B cell (primary cell): Measurements from ENCODE around the gene CDK5RAP3. TPM values are rescaled to one million over a fixed set of nuclear protein-coding genes. Genes with fewer than 3 reads are reported as not detected.

Experiments used
- ATAC-seq: fragments of 200-7000 bp; cut with Tn5 transposase; one replicate; pipeline ENCODE4 v1.10.0; 2021; ENCODE audit warnings: low read depth, mild to moderate bottlenecking, moderate number of reproducible peaks, moderate library complexity
- CTCF ChIA-PET: fragments of 350-600 bp; sonication (Branson Sonifier 250); formaldehyde crosslinking; loops from one replicate; lab custom pipeline; 2021; ENCODE audit warnings: antibody characterized with exemption, inconsistent platforms; lab: Charles Lee
- POLR2A ChIA-PET: fragments of 350-600 bp; sonication (Branson Sonifier 250); formaldehyde crosslinking; loops from one replicate; lab custom pipeline; 2021; ENCODE audit warnings: antibody characterized with exemption; lab: Charles Lee
- DNase-seq: peaks from one replicate; pipeline ENCODE4 v3.0.0; 2013
- H2AFZ ChIP-seq: 2 replicates; pipeline ENCODE4 v1.6.1; 2012; ENCODE audit warnings: mild to moderate bottlenecking, low read depth, low read length; ENCODE audit not compliant: insufficient read depth, poor library complexity, severe bottlenecking
- H3K27ac ChIP-seq, 2 donors: 1 replicate in 1 of 2; 2 replicates in 1 of 2; pipeline ENCODE4 v1.5.1; 2012 to 2013; ENCODE audit warnings: low read length in 2 of 2, mild to moderate bottlenecking in 2 of 2, moderate library complexity in 1 of 2
- H3K27me3 ChIP-seq, 4 experiments: fragments of 200-600 bp in 1 of 4; sonication (generic) in 1 of 4; replicated peaks in 1 of 4; 1 replicate in 2 of 4; 2 replicates in 2 of 4; pipeline versions ENCODE4 v1.6.1 to v1.7.0; 2013 to 2016; ENCODE audit warnings: low read length in 3 of 4, mild to moderate bottlenecking in 2 of 4, mixed read lengths in 1 of 4, moderate library complexity in 1 of 4; ENCODE audit not compliant: insufficient read depth in 4 of 4, control insufficient read depth in 3 of 4; ENCODE audit errors: control extremely low read depth in 1 of 4
- H3K36me3 ChIP-seq, 2 experiments: replicated peaks in 1 of 2; 1 replicate in 1 of 2; 2 replicates in 1 of 2; pipeline versions ENCODE4 v1.6.1 to v1.7.1; 2013; ENCODE audit warnings: low read length in 1 of 2; ENCODE audit not compliant: insufficient read depth in 2 of 2, control insufficient read depth in 1 of 2; ENCODE audit errors: control extremely low read depth in 1 of 2, extremely low read depth in 1 of 2
- H3K4me1 ChIP-seq, 2 donors: fragments of 200-600 bp in 1 of 2; sonication (generic) in 1 of 2; 1 replicate in 1 of 2; 2 replicates in 1 of 2; pipeline versions ENCODE4 v1.5.1 to v1.6.1; 2013 to 2017; ENCODE audit warnings: low read length in 2 of 2; ENCODE audit not compliant: control insufficient read depth in 2 of 2, insufficient read depth in 2 of 2
- H3K4me2 ChIP-seq: replicated peaks from 2 replicates; pipeline ENCODE3; 2012; ENCODE audit warnings: mild to moderate bottlenecking, low read depth, low read length; ENCODE audit not compliant: poor library complexity, severe bottlenecking
- H3K4me3 ChIP-seq, 5 experiments: fragments of 200-600 bp in 1 of 5; sonication (generic) in 1 of 5; 1 replicate in 3 of 5; 2 replicates in 2 of 5; pipeline versions ENCODE4 v1.5.1 to v1.7.0; 2011 to 2016; ENCODE audit warnings: low read length in 4 of 5, mild to moderate bottlenecking in 4 of 5, low read depth in 2 of 5, control low read depth in 1 of 5, moderate library complexity in 1 of 5; ENCODE audit not compliant: insufficient read depth in 1 of 5; ENCODE audit errors: control extremely low read depth in 1 of 5, extremely low read depth in 1 of 5
- H3K79me2 ChIP-seq: fragments of 200-600 bp; sonication (generic); one replicate; pipeline ENCODE4 v1.6.0; 2016; ENCODE audit warnings: low read length; ENCODE audit not compliant: control insufficient read depth, insufficient read depth
- H3K9ac ChIP-seq: fragments of 200-600 bp; sonication (generic); 2 replicates; pipeline ENCODE4 v1.6.1; 2017; ENCODE audit warnings: mild to moderate bottlenecking, low read length, moderate library complexity
- H3K9me3 ChIP-seq, 3 donors: one replicate each; pipeline versions ENCODE4 v1.6.1 to v1.7.1; 2013; ENCODE audit warnings: low read length in 2 of 3; ENCODE audit not compliant: control insufficient read depth in 2 of 3, insufficient read depth in 1 of 3; ENCODE audit errors: control extremely low read depth in 1 of 3
- H4K20me1 ChIP-seq: 2 replicates; pipeline ENCODE4 v1.6.0; 2012; ENCODE audit warnings: mild to moderate bottlenecking, low read length; ENCODE audit not compliant: insufficient read depth, control insufficient read depth, poor library complexity, severe bottlenecking
- H3K27ac Mint-ChIP-seq: one replicate; pipeline ENCODE4 v1.8.0; 2021; ENCODE audit warnings: mixed read lengths
- H3K27me3 Mint-ChIP-seq: one replicate; pipeline ENCODE4 v1.8.0; 2021; ENCODE audit warnings: mixed read lengths
- H3K4me1 Mint-ChIP-seq: one replicate; pipeline ENCODE4 v1.8.0; 2021; ENCODE audit warnings: mixed read lengths
- H3K4me3 Mint-ChIP-seq: one replicate; pipeline ENCODE4 v1.8.0; 2021; ENCODE audit warnings: mixed read lengths
- H3K9me3 Mint-ChIP-seq: one replicate; pipeline ENCODE4 v1.8.0; 2022; ENCODE audit warnings: mixed read lengths; ENCODE audit not compliant: insufficient read depth
- CTCF ChIP-seq: fragments of 200-600 bp; IDR thresholded peaks from one replicate; pipeline ENCODE4 v1.8.0; 2022; ENCODE audit warnings: antibody characterized with exemption, mild to moderate bottlenecking
- EZH2 ChIP-seq: IDR thresholded peaks from 2 replicates; pipeline ENCODE4 v1.6.1; 2012; ENCODE audit warnings: borderline replicate concordance, low read depth, mild to moderate bottlenecking, moderate library complexity, low read length; ENCODE audit not compliant: insufficient read depth, poor library complexity, severe bottlenecking
- WGBS: methylation state at CpG from one replicate; pipeline ENCODE4 v1.1.5; 2013; ENCODE audit warnings: missing lambda C conversion rate; ENCODE audit not compliant: insufficient coverage; 5-methylcytosine and 5-hydroxymethylcytosine counted together
- intact Hi-C: fragments of 100-400 bp; cut with micrococcal nuclease; formaldehyde crosslinking; loops from one replicate; pipeline ENCODE4 v1.10.0; 2022
- polyA minus RNA-seq: library from RNA; depleted of rRNA, polyadenylated mRNA; stranded (reverse); fragments of >200 nt; gene quantifications from 2 replicates; pipeline ENCODE4 v1.2.3, GENCODE V29; 2012
- polyA plus RNA-seq: library from polyadenylated mRNA; depleted of rRNA; stranded (reverse); fragments of >200 nt; gene quantifications from 2 replicates; pipeline ENCODE4 v1.2.3, GENCODE V29; 2012
- total RNA-seq, 2 donors: library from RNA; stranded (reverse); fragments of 120-200 nt in 1 of 2; gene quantifications; 1 replicate in 1 of 2; 2 replicates in 1 of 2; pipeline versions ENCODE4 v1.2.3 to v1.2.4, GENCODE V29; 2013 to 2022

CDK5RAP3 gene
- 415 and 417 TPM in 2 replicates for total RNA-seq
- total RNA-seq (2013): 262 TPM
- polyA plus RNA-seq: 728 and 990 TPM in 2 replicates
- 147 and 209 TPM in 2 replicates for polyA minus RNA-seq

DNA sequence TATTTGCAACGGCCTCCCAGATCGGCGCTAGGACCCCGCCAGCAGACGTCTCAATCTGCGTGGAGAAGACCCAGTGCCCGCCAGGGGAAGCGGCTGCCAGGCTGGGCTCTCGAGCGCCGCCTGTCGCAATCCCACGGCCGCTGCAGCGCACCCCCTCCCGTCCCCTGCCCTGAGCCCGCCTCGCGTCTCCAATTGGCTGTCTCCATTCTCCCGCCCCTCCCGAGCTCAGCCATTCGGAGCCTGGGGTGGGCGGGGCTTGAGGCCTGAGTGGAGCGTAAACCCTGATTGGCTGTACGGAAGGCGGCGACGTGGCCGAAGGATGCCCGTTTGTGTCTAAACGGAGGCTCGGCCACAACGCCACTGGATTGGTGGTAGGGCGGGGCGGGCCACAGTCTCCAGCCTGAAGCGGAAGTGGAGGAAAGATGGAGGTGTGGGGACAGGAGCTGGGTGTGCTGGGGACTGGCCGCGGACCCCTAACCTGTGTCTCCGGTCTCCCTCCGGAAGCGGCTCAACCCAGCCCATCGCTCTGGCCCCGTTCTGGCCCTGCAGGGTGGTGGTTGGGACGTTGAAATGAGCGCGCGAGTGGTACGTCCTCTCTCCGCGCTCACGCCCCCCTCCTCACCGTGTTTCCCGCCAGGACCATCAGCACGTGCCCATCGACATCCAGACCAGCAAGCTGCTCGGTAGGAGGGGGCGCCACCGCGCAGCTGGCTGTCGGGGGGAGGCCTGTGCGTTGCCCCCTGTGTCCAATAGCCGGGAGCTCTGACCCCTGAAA lies at the start of gene CDK5RAP3:
Gene CDK5RAP3 (plus strand): TSS at position 389 of the 775 bp plus-strand sequence. CDS start 34 bp downstream, at position 423.
- ATAC-seq (peak; percentile 98), DNase-seq (peak; percentile 99)
- H3K36me3 ChIP-seq: peaks cover 0 to 25% of the 10 kb centered on the region in 2 experiments
- Mint-ChIP-seq H3K27me3 (no peaks in the 10 kb centered on the region), H3K4me1 (peaks cover 26% of the 10 kb centered on the region), H3K27ac (peak within 1 kb of the TSS; percentile 95), H3K9me3 (no peaks in the 10 kb centered on the region), H3K4me3 (peak within 1 kb of the TSS; percentile 98)
- peak within 1 kb of the TSS; percentile 96 for H3K4me2 ChIP-seq
- peaks cover 25% of the 10 kb centered on the region for H3K79me2 ChIP-seq
- H3K9ac ChIP-seq: peak within 1 kb of the TSS; percentile 87
- TF ChIP-seq CTCF (peak; percentile 95), EZH2 (no peak)
- H3K27me3 ChIP-seq: no peaks in the 10 kb centered on the region
- peak within 1 kb of the TSS; percentile 96 for H2AFZ ChIP-seq
- peaks cover 19 to 28% of the 10 kb centered on the region in 2 donors for H3K4me1 ChIP-seq
- WGBS: under 1% methylated on average over 54 of the region's 62 CpGs
- POLR2A ChIA-PET: interaction anchor here (0.9 to 2.0 kb wide), 7 partner anchors 15 to 130 kb away, joined by 3 to 18 read pairs (median 4); partner anchors contain the start of genes NFE2L1, PNPO, SCRN2 and SP2
- H3K27ac ChIP-seq: peak within 1 kb of the TSS; percentile 82 to 83
- peak within 1 kb of the TSS; percentile 79 to 99 (median 94) for H3K4me3 ChIP-seq
- H4K20me1 ChIP-seq: no peaks in the 10 kb centered on the region
- CTCF ChIA-PET: interaction anchor here (0.6 to 7.3 kb wide), 18 partner anchors 8 to 149 kb away, joined by 3 to 155 read pairs (median 6); partner anchors contain the start of genes NFE2L1, PNPO, SCRN2 and SP2
- intact Hi-C loops: loop anchor here (1.0 to 2.0 kb wide), 8 partner anchors 22 to 140 kb away; partner anchors contain the start of genes LRRC46, MRPL10, NFE2L1 and PNPO
- H3K9me3 ChIP-seq: no peaks in the 10 kb centered on the region
